Panc1 (cell line): Measurements from ENCODE around the gene ANXA3. TPM values are rescaled to one million over a fixed set of nuclear protein-coding genes. Genes with fewer than 3 reads are reported as not detected.
A peak's percentile ranks its signal among the peaks of the same experiment; 100 is the strongest.

Experiments
- ATAC-seq: fragments of 200-7000 bp; cut with Tn5 transposase; 2 replicates; pipeline ENCODE4 v1.9.1; 2020; ENCODE audit warnings: mild to moderate bottlenecking, moderate library complexity
- BruUV-seq: library from RNA; stranded (reverse); fragments of 400-500 nt; replicated peaks from 2 replicates; lab custom pipeline; 2021; lab: Mats Ljungman, UMichigan
- CTCF ChIA-PET: fragments of 300-600 bp; sonication (Branson Sonifier 250); formaldehyde crosslinking; loops from one replicate; lab custom pipeline; 2022; ENCODE audit warnings: antibody characterized with exemption; lab: Charles Lee
- POLR2A ChIA-PET: fragments of 300-600 bp; sonication (Branson Sonifier 250); formaldehyde crosslinking; loops from one replicate; lab custom pipeline; 2022; ENCODE audit warnings: antibody characterized with exemption; lab: Charles Lee
- DNase-seq: peaks from one replicate; pipeline ENCODE4 v3.0.0-alpha.2; 2010; ENCODE audit warnings: low read depth, low spot score
- H3K27ac ChIP-seq: 2 replicates; pipeline ENCODE4 v1.5.1; 2011; ENCODE audit warnings: mild to moderate bottlenecking, low read length, inconsistent platforms
- H3K27me3 ChIP-seq: fragments of 200-500 bp; sonication (Bioruptor generic); 2 replicates; pipeline ENCODE4 v1.6.0; 2014; ENCODE audit warnings: low read length, inconsistent platforms; ENCODE audit not compliant: control insufficient read depth, insufficient read depth
- H3K36me3 ChIP-seq: fragments of 200-500 bp; sonication (Bioruptor generic); 2 replicates; pipeline ENCODE4 v1.5.1; 2014; ENCODE audit warnings: inconsistent platforms, mild to moderate bottlenecking, low read length, moderate library complexity; ENCODE audit not compliant: control insufficient read depth, insufficient read depth
- H3K4me1 ChIP-seq: 2 replicates; pipeline ENCODE4 v1.5.1; 2011; ENCODE audit warnings: inconsistent platforms, mild to moderate bottlenecking, low read length, moderate library complexity; ENCODE audit not compliant: control insufficient read depth, insufficient read depth
- H3K4me3 ChIP-seq, 2 experiments: 2 replicates each; pipeline ENCODE4 v1.5.1; 2011 to 2012; ENCODE audit warnings: low read depth in 2 of 2, low read length in 2 of 2, mild to moderate bottlenecking in 2 of 2, inconsistent platforms in 1 of 2, moderate library complexity in 1 of 2
- H3K9me3 ChIP-seq: fragments of 200-500 bp; sonication (Bioruptor generic); 2 replicates; pipeline ENCODE4 v1.5.1; 2014; ENCODE audit warnings: low read depth, mild to moderate bottlenecking, inconsistent platforms, low read length, moderate library complexity; ENCODE audit not compliant: control insufficient read depth, insufficient read depth
- CTCF ChIP-seq: fragments of 450-650 bp; IDR thresholded peaks from 2 replicates; pipeline ENCODE4 v1.5.1; 2017; ENCODE audit warnings: mild to moderate bottlenecking
- POLR2AphosphoS5 ChIP-seq: IDR thresholded peaks from 2 replicates; pipeline ENCODE4 v1.6.1; 2012; ENCODE audit warnings: mild to moderate bottlenecking, low read depth, low read length, moderate library complexity
- REST ChIP-seq, 2 experiments: IDR thresholded peaks; 2 replicates each; pipeline ENCODE4 v1.6.1; 2011 to 2012; ENCODE audit warnings: low read depth in 2 of 2, control low read depth in 1 of 2, low read length in 1 of 2, mild to moderate bottlenecking in 1 of 2, moderate library complexity in 1 of 2; ENCODE audit not compliant: insufficient read depth in 1 of 2
- SIN3A ChIP-seq: IDR thresholded peaks from 2 replicates; pipeline ENCODE4 v1.6.1; 2012; ENCODE audit warnings: low read depth, mild to moderate bottlenecking, low read length, moderate library complexity, borderline replicate concordance; ENCODE audit not compliant: insufficient read depth
- TCF7L2 ChIP-seq: IDR thresholded peaks from 2 replicates; pipeline ENCODE4 v1.6.1; 2011; ENCODE audit warnings: mild to moderate bottlenecking, low read depth, low read length, inconsistent platforms
- in situ Hi-C: cut with HindIII; loops from 2 replicates; pipeline ENCODE4 v1.10.0; 2016; ENCODE audit warnings: low sequenced_read_pairs, low pct_unique_long_range_greater_than_20kb
- intact Hi-C: fragments of 100-400 bp; cut with micrococcal nuclease; formaldehyde crosslinking; loops from one replicate; pipeline ENCODE4 v1.10.0; 2022; ENCODE audit not compliant: unreplicated experiment
- total RNA-seq: library from RNA; stranded (reverse); gene quantifications from one replicate; pipeline ENCODE4 v1.2.1, GENCODE V29; 2021; ENCODE audit not compliant: unreplicated experiment

The ANXA3 gene
- total RNA-seq, 1 experiment from 2014 or later = 1.5 TPM

GRCh38 chr4:78610546-78611214 is 59.1 kb downstream of the ANXA3 start:
- no peaks in the 10 kb centered on the region for H3K9me3 ChIP-seq
- intact Hi-C loops = no loop called here
- H3K27me3 ChIP-seq = no peaks in the 10 kb centered on the region
- no peak overlapping the region for H3K4me3 ChIP-seq
- ChIA-PET CTCF (no interaction called here), POLR2A (no interaction called here)
- ATAC-seq = no peak
- no peak overlapping the region for H3K27ac ChIP-seq
- H3K36me3 ChIP-seq = no peaks in the 10 kb centered on the region
- no peaks in the 10 kb centered on the region for H3K4me1 ChIP-seq
- in situ Hi-C loops = no loop called here
- no peak for TF ChIP-seq CTCF
- no peak for TF ChIP-seq SIN3A
- no peak for TF ChIP-seq REST (IDR thresholded peaks at IDR 0.05; ENCODE audit: insufficient read depth in 1 of 2, low read depth in 2 of 2, low read length in 1 of 2)
- TF ChIP-seq TCF7L2 = no peak
- TF ChIP-seq POLR2AphosphoS5 = no peak
- no TSS peak for BruUV-seq
- DNase-seq = no peak

- Histone ChIP-seq H3K9me3 (no peaks in the 10 kb centered on the region), H3K27me3 (no peaks in the 10 kb centered on the region), H3K4me3 (no peak overlapping the region), H3K27ac (no peak overlapping the region), H3K36me3 (no peaks in the 10 kb centered on the region), H3K4me1 (no peaks in the 10 kb centered on the region)
- CTCF ChIA-PET = no interaction called here
- intact Hi-C loops (no loop called here), in situ Hi-C loops (no loop called here)
- POLR2A ChIA-PET = no interaction called here
- BruUV-seq = no TSS peak
- DNase-seq (no peak), ATAC-seq (no peak)
- TF ChIP-seq POLR2AphosphoS5 = no peak
Observed at GRCh38 chr4:78611215-78611558, 59.6 kb downstream of the ANXA3 start.

- POLR2A ChIA-PET = no interaction called here
- no TSS peak for BruUV-seq
- H3K27ac ChIP-seq = no peak overlapping the region
- intact Hi-C loops (loop anchor here (1.0 kb wide), 1 partner anchor 252 kb away; no protein-coding TSS in a partner anchor), in situ Hi-C loops (no loop called here)
- H3K4me3 ChIP-seq = no peak overlapping the region
- H3K27me3 ChIP-seq = no peaks in the 10 kb centered on the region
- DNase-seq (no peak), ATAC-seq (peak; percentile 72)
- H3K9me3 ChIP-seq = no peaks in the 10 kb centered on the region
- H3K4me1 ChIP-seq = no peaks in the 10 kb centered on the region
- H3K36me3 ChIP-seq = no peaks in the 10 kb centered on the region
- CTCF ChIA-PET = no interaction called here
- peak; percentile 42; the same call in 1 of the 2 replicates for TF ChIP-seq CTCF
- TF ChIP-seq POLR2AphosphoS5 = no peak
Observed at GRCh38 chr4:78612398-78613178, 61.0 kb downstream of the ANXA3 start.
